Measurements from ENCODE around the gene BABAM2. TPM values are rescaled to one million over a fixed set of nuclear protein-coding genes. Genes with fewer than 3 reads are reported as not detected.

The BABAM2 gene
- total RNA-seq, 4 donors from 2014 or later = 35.5 to 44.9 (median 39.9) TPM

GRCh38 chr2:28350791-28351285, 460.3 kb downstream of the BABAM2 start:
- WGBS = 95% methylated on average over 11 of the region's 11 CpGs
- Histone ChIP-seq H3K9me3 (no peaks in the 10 kb centered on the region), H3K27ac (replicated peaks in 1 of 4) (no peak overlapping the region), H3K4me1 (peaks cover 8 to 21% (median 14%) of the 10 kb centered on the region in 4 donors), H3K36me3 (no peaks in the 10 kb centered on the region), H3K4me3 (no peak overlapping the region), H3K27me3 (no peaks in the 10 kb centered on the region)
- intact Hi-C loops (cut with DNase I) = no loop called here
- TF ChIP-seq POLR2A (IDR thresholded peaks at IDR 0.05; ENCODE audit: low read depth) (no peak), POLR2AphosphoS5 (IDR thresholded peaks at IDR 0.05) (no peak), EP300 (IDR thresholded peaks at IDR 0.05) (no peak)
- TF ChIP-seq, protein P1, sequence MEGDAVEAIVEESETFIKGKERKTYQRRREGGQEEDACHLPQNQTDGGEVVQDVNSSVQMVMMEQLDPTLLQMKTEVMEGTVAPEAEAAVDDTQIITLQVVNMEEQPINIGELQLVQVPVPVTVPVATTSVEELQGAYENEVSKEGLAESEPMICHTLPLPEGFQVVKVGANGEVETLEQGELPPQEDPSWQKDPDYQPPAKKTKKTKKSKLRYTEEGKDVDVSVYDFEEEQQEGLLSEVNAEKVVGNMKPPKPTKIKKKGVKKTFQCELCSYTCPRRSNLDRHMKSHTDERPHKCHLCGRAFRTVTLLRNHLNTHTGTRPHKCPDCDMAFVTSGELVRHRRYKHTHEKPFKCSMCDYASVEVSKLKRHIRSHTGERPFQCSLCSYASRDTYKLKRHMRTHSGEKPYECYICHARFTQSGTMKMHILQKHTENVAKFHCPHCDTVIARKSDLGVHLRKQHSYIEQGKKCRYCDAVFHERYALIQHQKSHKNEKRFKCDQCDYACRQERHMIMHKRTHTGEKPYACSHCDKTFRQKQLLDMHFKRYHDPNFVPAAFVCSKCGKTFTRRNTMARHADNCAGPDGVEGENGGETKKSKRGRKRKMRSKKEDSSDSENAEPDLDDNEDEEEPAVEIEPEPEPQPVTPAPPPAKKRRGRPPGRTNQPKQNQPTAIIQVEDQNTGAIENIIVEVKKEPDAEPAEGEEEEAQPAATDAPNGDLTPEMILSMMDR (IDR thresholded peaks at IDR 0.05) = no peak
- no peak for DNase-seq (ENCODE audit: extremely low spot score)

DNA sequence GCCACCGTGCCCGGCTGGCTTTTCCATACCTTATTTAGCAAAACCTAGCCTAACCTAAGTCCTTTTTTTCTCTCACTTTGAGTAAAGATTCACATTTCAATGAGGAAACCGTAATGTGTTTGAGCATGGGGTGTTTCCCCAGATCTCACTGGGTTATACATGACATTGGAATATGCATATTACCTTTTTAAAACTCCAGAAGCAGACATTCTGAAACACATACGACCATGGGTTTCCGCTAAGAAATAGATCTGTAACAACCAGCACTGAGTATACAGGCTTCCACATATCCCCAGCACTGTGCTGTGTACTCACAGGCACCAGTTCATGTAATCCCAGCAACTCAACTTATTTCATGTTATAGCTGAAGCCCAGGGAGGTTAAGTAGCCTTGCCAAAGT, 461.1 kb downstream of the BABAM2 start:
- 94% methylated on average over 5 of the region's 5 CpGs for WGBS
- H3K27me3 ChIP-seq = no peaks in the 10 kb centered on the region
- peaks cover 16 to 24% (median 22%) of the 10 kb centered on the region in 4 donors for H3K4me1 ChIP-seq
- intact Hi-C loops (cut with DNase I) = no loop called here
- H3K4me3 ChIP-seq = no peak overlapping the region
- H3K27ac ChIP-seq (replicated peaks in 1 of 4) = no peak overlapping the region
- no peaks in the 10 kb centered on the region for H3K9me3 ChIP-seq
- no peak for TF ChIP-seq EP300 (IDR thresholded peaks at IDR 0.05)
- no peak for TF ChIP-seq POLR2A (IDR thresholded peaks at IDR 0.05; ENCODE audit: low read depth)
- TF ChIP-seq, protein P1 (IDR thresholded peaks at IDR 0.05) = no peak
- TF ChIP-seq POLR2AphosphoS5 (IDR thresholded peaks at IDR 0.05) = no peak
- DNase-seq (ENCODE audit: extremely low spot score) = no peak
- no peaks in the 10 kb centered on the region for H3K36me3 ChIP-seq

GRCh38 chr2:28352104-28352503, 461.6 kb downstream of the BABAM2 start:
- DNase-seq (ENCODE audit: extremely low spot score) = no peak
- 74% methylated on average over 5 of the region's 5 CpGs for WGBS
- H3K4me1 ChIP-seq = peaks cover 20 to 29% (median 24%) of the 10 kb centered on the region in 4 donors
- H3K36me3 ChIP-seq = no peaks in the 10 kb centered on the region
- intact Hi-C loops (cut with DNase I) = no loop called here
- H3K9me3 ChIP-seq = no peaks in the 10 kb centered on the region
- no peak overlapping the region for H3K27ac ChIP-seq (replicated peaks in 1 of 4)
- TF ChIP-seq POLR2AphosphoS5 (IDR thresholded peaks at IDR 0.05) (no peak), POLR2A (IDR thresholded peaks at IDR 0.05; ENCODE audit: low read depth) (no peak), EP300 (IDR thresholded peaks at IDR 0.05) (no peak)
- TF ChIP-seq, protein P1 (IDR thresholded peaks at IDR 0.05) = no peak
- H3K4me3 ChIP-seq = no peak overlapping the region
- H3K27me3 ChIP-seq = no peaks in the 10 kb centered on the region

- H3K36me3 ChIP-seq = no peaks in the 10 kb centered on the region
- intact Hi-C loops (cut with DNase I) = no loop called here
- peaks cover 20 to 23% (median 22%) of the 10 kb centered on the region in 4 donors for H3K4me1 ChIP-seq
- H3K4me3 ChIP-seq = no peak overlapping the region
- TF ChIP-seq POLR2AphosphoS5 (IDR thresholded peaks at IDR 0.05) (no peak), EP300 (IDR thresholded peaks at IDR 0.05) (no peak), POLR2A (IDR thresholded peaks at IDR 0.05; ENCODE audit: low read depth) (no peak)
- TF ChIP-seq, protein P1 (IDR thresholded peaks at IDR 0.05) = no peak
- no peak overlapping the region for H3K27ac ChIP-seq (replicated peaks in 1 of 4)
- no peak for DNase-seq (ENCODE audit: extremely low spot score)
- no peaks in the 10 kb centered on the region for H3K27me3 ChIP-seq
- no peaks in the 10 kb centered on the region for H3K9me3 ChIP-seq
- 92% methylated on average over 15 of the region's 16 CpGs for WGBS
Observed at GRCh38 chr2:28352610-28353195, 462.2 kb downstream of the BABAM2 start.

Measured in esophagus muscularis mucosa (tissue), 4 donors.